HFFc6 (cell line): ENCODE results near the gene ZNF526. TPM values are rescaled to one million over a fixed set of nuclear protein-coding genes. Genes with fewer than 3 reads are reported as not detected.

Experiments
- DNase-seq: peaks from one replicate; pipeline ENCODE4 v3.0.0-alpha.2; 2018
- H3K27ac Mint-ChIP-seq: 2 replicates; pipeline ENCODE4 v1.8.0; 2020; ENCODE audit warnings: mild to moderate bottlenecking, mixed read lengths
- H3K27me3 Mint-ChIP-seq: 2 replicates; pipeline ENCODE4 v1.8.0; 2021; ENCODE audit warnings: mild to moderate bottlenecking, moderate library complexity, mixed read lengths; ENCODE audit not compliant: insufficient read depth
- H3K36me3 Mint-ChIP-seq: 2 replicates; pipeline ENCODE4 v1.8.0; 2021; ENCODE audit warnings: low read depth, mixed read lengths
- H3K4me1 Mint-ChIP-seq: 2 replicates; pipeline ENCODE4 v1.8.0; 2020; ENCODE audit warnings: low read depth, mixed read lengths
- H3K4me3 Mint-ChIP-seq: 2 replicates; pipeline ENCODE4 v1.8.0; 2020; ENCODE audit warnings: mild to moderate bottlenecking, moderate library complexity, mixed read lengths
- H3K9me3 Mint-ChIP-seq: 2 replicates; pipeline ENCODE4 v1.8.0; 2020; ENCODE audit warnings: mild to moderate bottlenecking, mixed read lengths
- total RNA-seq, 6 experiments: library from RNA; stranded (reverse); fragmentation: NEBNext Ultra II Directional; extraction: Animal tissue kit (Norgen Biotek cat#: 25700); gene quantifications; 2 replicates in 1 of 6; 3 replicates in 5 of 6; pipeline ENCODE4 v1.2.3, GENCODE V29; 2021
- TF ChIP-seq, protein P1 (sequence below): fragments of 200-600 bp; sonication (generic); IDR thresholded peaks from 2 replicates; pipeline ENCODE4 v1.5.0; 2021; ENCODE audit warnings: antibody characterized with exemption, mild to moderate bottlenecking

ZNF526 gene
- total RNA-seq, 6 experiments from 2014 or later, result 14.0 to 18.2 (median 16.1) TPM

- H3K27ac Mint-ChIP-seq, result no peak overlapping the region
- H3K4me1 Mint-ChIP-seq, result peaks cover 19% of the 10 kb centered on the region
- DNase-seq, result no peak
- peaks cover 7% of the 10 kb centered on the region; the same call in 1 of the 2 replicates for H3K9me3 Mint-ChIP-seq
- peaks cover 42% of the 10 kb centered on the region for H3K36me3 Mint-ChIP-seq
- TF ChIP-seq, protein P1, sequence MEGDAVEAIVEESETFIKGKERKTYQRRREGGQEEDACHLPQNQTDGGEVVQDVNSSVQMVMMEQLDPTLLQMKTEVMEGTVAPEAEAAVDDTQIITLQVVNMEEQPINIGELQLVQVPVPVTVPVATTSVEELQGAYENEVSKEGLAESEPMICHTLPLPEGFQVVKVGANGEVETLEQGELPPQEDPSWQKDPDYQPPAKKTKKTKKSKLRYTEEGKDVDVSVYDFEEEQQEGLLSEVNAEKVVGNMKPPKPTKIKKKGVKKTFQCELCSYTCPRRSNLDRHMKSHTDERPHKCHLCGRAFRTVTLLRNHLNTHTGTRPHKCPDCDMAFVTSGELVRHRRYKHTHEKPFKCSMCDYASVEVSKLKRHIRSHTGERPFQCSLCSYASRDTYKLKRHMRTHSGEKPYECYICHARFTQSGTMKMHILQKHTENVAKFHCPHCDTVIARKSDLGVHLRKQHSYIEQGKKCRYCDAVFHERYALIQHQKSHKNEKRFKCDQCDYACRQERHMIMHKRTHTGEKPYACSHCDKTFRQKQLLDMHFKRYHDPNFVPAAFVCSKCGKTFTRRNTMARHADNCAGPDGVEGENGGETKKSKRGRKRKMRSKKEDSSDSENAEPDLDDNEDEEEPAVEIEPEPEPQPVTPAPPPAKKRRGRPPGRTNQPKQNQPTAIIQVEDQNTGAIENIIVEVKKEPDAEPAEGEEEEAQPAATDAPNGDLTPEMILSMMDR, result no peak
- no peak overlapping the region for H3K4me3 Mint-ChIP-seq
- peaks cover 9% of the 10 kb centered on the region for H3K27me3 Mint-ChIP-seq
Observed at GRCh38 chr19:42197375-42197817, 22.7 kb upstream of the ZNF526 start.

DNA sequence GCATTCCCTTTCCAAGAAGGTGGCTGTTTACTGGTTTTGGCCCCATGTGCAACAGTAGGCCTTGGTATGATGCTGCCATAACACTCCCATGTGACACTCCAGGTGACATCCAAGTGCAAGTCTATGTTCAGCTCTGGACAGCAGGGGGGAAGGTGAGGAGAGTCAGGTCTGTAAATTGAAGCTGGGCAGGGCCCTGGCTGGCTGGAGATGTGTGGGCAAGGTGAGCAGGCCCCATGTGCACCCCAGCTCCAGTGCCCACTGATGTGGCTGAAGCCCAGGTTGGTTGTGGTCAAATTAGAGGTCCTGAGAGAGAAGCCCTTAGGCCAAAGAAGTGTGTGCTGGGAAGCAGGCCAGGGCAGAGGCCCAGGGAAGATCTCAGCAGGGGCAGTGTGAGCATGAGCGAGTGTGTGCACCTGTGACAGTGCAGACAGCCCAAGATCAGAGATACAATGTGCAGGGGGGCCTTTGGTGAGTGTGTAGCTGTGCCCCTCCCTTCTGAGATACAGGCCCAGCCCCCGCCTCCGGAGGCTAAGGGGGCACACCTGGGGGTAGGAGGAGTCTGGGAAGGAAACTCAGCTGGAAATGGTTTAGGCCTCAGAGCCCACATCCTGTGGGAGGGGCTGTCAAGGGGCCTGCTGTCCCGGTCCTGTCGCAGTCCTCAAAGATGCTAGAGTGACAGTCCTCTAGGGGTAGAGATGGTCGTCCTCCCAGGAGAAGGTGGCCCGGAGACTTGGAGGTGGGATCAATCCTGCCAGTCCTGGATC, 21.3 kb upstream of the ZNF526 start:
- H3K4me3 Mint-ChIP-seq, result no peak overlapping the region
- H3K27me3 Mint-ChIP-seq, result peaks cover 9% of the 10 kb centered on the region
- no peak for DNase-seq
- TF ChIP-seq, protein P1, result no peak
- H3K36me3 Mint-ChIP-seq, result peaks cover 37% of the 10 kb centered on the region
- peaks cover 4% of the 10 kb centered on the region; the same call in 1 of the 2 replicates for H3K9me3 Mint-ChIP-seq
- peaks cover 19% of the 10 kb centered on the region for H3K4me1 Mint-ChIP-seq
- peak overlapping the region; percentile 9; the same call in 1 of the 2 replicates for H3K27ac Mint-ChIP-seq

- H3K27ac Mint-ChIP-seq, result peak overlapping the region; percentile 19; the same call in 1 of the 2 replicates
- peaks cover 5% of the 10 kb centered on the region for H3K27me3 Mint-ChIP-seq
- H3K4me3 Mint-ChIP-seq, result no peak overlapping the region
- no peak for DNase-seq
- peaks cover 36% of the 10 kb centered on the region for H3K36me3 Mint-ChIP-seq
- TF ChIP-seq, protein P1, result no peak
- no peaks in the 10 kb centered on the region for H3K9me3 Mint-ChIP-seq
- H3K4me1 Mint-ChIP-seq, result peaks cover 24% of the 10 kb centered on the region
Observed at GRCh38 chr19:42199440-42200115, 20.5 kb upstream of the ZNF526 start.

- no peak for DNase-seq
- Mint-ChIP-seq H3K36me3 (peaks cover 42% of the 10 kb centered on the region), H3K9me3 (no peaks in the 10 kb centered on the region), H3K27me3 (peaks cover 5% of the 10 kb centered on the region), H3K4me1 (peaks cover 30% of the 10 kb centered on the region), H3K27ac (peak overlapping the region; percentile 19; the same call in 1 of the 2 replicates), H3K4me3 (no peak overlapping the region)
- TF ChIP-seq, protein P1, result no peak
Observed at GRCh38 chr19:42200116-42200715, 19.9 kb upstream of the ZNF526 start.

- Mint-ChIP-seq H3K36me3 (peaks cover 49% of the 10 kb centered on the region), H3K4me3 (no peak overlapping the region), H3K27me3 (peaks cover 5% of the 10 kb centered on the region), H3K4me1 (peaks cover 44% of the 10 kb centered on the region), H3K9me3 (no peaks in the 10 kb centered on the region), H3K27ac (peak overlapping the region; percentile 42; the same call in 1 of the 2 replicates)
- TF ChIP-seq, protein P1, result no peak
- no peak for DNase-seq
Observed at GRCh38 chr19:42201489-42202289, 18.4 kb upstream of the ZNF526 start.
